Right kidney (tissue), 1 donor: ENCODE results near the gene FAM171A2.
A peak's percentile ranks its signal among the peaks of the same experiment; 100 is the strongest.
"Not testable (repeated sequence)": the region's sequence is repeated elsewhere in the genome, so short reads cannot be mapped to it uniquely, and the experiment has no call there.

Experiments used
- DNase-seq: peaks from one replicate; pipeline ENCODE4 v3.0.0-alpha.2; 2016

Gene FAM171A2

GRCh38 chr17:44384281-44384822 is 20.7 kb upstream of the FAM171A2 start:
- no peak for DNase-seq

- no peak for DNase-seq
These were observed 20.2 kb upstream of the FAM171A2 start for GRCh38 chr17:44383861-44384260.

- DNase-seq: no peak
These were observed 19.7 kb upstream of the FAM171A2 start for GRCh38 chr17:44383363-44383762.

- no peak for DNase-seq
These were observed 19.3 kb upstream of the FAM171A2 start for GRCh38 chr17:44382917-44383316.

GRCh38 chr17:44381810-44382305 is 18.2 kb upstream of the FAM171A2 start:
- no peak for DNase-seq

GRCh38 chr17:44380767-44381166 is 17.1 kb upstream of the FAM171A2 start:
- DNase-seq: no peak

- DNase-seq: no peak
These were observed 16.2 kb upstream of the FAM171A2 start for GRCh38 chr17:44379887-44380286.

GRCh38 chr17:44378171-44378705 is 14.6 kb upstream of the FAM171A2 start:
- no peak for DNase-seq

- DNase-seq: no peak
These were observed 13.1 kb upstream of the FAM171A2 start for GRCh38 chr17:44376779-44377178.

GRCh38 chr17:44376124-44376523 is 12.5 kb upstream of the FAM171A2 start:
- DNase-seq: peak; percentile 37

GRCh38 chr17:44375196-44376017 is 11.8 kb upstream of the FAM171A2 start:
- DNase-seq: peak; percentile 23

- peak; percentile 27 for DNase-seq
These were observed 10.9 kb upstream of the FAM171A2 start for GRCh38 chr17:44374306-44375195.

GRCh38 chr17:44372036-44372435 is 8.4 kb upstream of the FAM171A2 start:
- DNase-seq: no peak

- DNase-seq: not testable (repeated sequence)
These were observed 5.9 kb upstream of the FAM171A2 start for GRCh38 chr17:44369414-44370023.

- not testable (repeated sequence) for DNase-seq
These were observed 5.0 kb upstream of the FAM171A2 start for GRCh38 chr17:44368391-44369243.

- DNase-seq: no peak
These were observed 3.8 kb upstream of the FAM171A2 start for GRCh38 chr17:44367231-44367979.

- not testable (repeated sequence) for DNase-seq
These were observed 1.4 kb upstream of the FAM171A2 start for GRCh38 chr17:44365051-44365450.

GRCh38 chr17:44362949-44363612 is 572 bp downstream of the FAM171A2 start:
- no peak for DNase-seq

GRCh38 chr17:44362459-44362948 is 1.1 kb downstream of the FAM171A2 start:
- DNase-seq: no peak
